Fibroblast of the aortic adventitia (primary cell): ENCODE measurements around the gene BBS5. TPM values are rescaled to one million over a fixed set of nuclear protein-coding genes. Genes with fewer than 3 reads are reported as not detected.

Source experiments
- DNase-seq: peaks from one replicate; pipeline ENCODE4 v3.0.0-alpha.2; 2010; ENCODE audit warnings: low read depth
- H3K4me3 ChIP-seq: 2 replicates; pipeline ENCODE4 v1.5.1; 2011; ENCODE audit warnings: low read depth, mild to moderate bottlenecking, control low read depth, low read length, moderate library complexity
- CTCF ChIP-seq: IDR thresholded peaks from 2 replicates; pipeline ENCODE4 v1.5.1; 2011; ENCODE audit warnings: mild to moderate bottlenecking, low read length, control low read depth, inconsistent platforms; ENCODE audit not compliant: insufficient read depth
- total RNA-seq: library from RNA; depleted of rRNA; stranded (reverse); fragments of >200 nt; gene quantifications from 2 replicates; pipeline ENCODE4 v1.2.3, GENCODE V29; 2012; ENCODE audit warnings: low replicate concordance

The BBS5 gene
- total RNA-seq, 1 donor = 7.3 TPM

- no peak for DNase-seq
- TF ChIP-seq CTCF = no peak
- no peak overlapping the region for H3K4me3 ChIP-seq
These were observed 60.9 kb downstream of the BBS5 start for GRCh38 chr2:169540146-169540545.

- no peak for DNase-seq
- H3K4me3 ChIP-seq = no peak overlapping the region
- no peak for TF ChIP-seq CTCF
These were observed 63.1 kb downstream of the BBS5 start for GRCh38 chr2:169542433-169542832.

GRCh38 chr2:169546756-169547155 lies 67.5 kb downstream of the BBS5 start:
- TF ChIP-seq CTCF = no peak
- H3K4me3 ChIP-seq = no peak overlapping the region
- no peak for DNase-seq

Other genes starting within 250 kb of the BBS5 start
- 0.41 TPM in 1 of 2 replicates, not detected in the other for gene LRP2, start 117.0 kb upstream of the BBS5 start, total RNA-seq
- 1.4 and 2.1 TPM in 2 replicates for gene KLHL41, start 30.2 kb downstream of the BBS5 start, total RNA-seq
- 17.6 and 24.0 TPM in 2 replicates for gene FASTKD1, start 94.4 kb downstream of the BBS5 start, total RNA-seq
- 43.5 and 43.7 TPM in 2 replicates for gene PPIG, start 104.9 kb downstream of the BBS5 start, total RNA-seq
- 0.09 TPM in 1 of 2 replicates, not detected in the other for gene CFAP210, start 214.9 kb downstream of the BBS5 start, total RNA-seq
- 5.2 and 12.0 TPM in 2 replicates for gene PHOSPHO2, start 215.0 kb downstream of the BBS5 start, total RNA-seq